Ishikawa (cell line): ENCODE data around the gene GRK5.

Experiments
- CEBPB ChIP-seq: IDR thresholded peaks from 2 replicates; pipeline ENCODE4 v1.6.1; 2012
- CREB1 ChIP-seq: IDR thresholded peaks from 2 replicates; pipeline ENCODE4 v1.6.1; 2012; ENCODE audit warnings: low read depth
- RAD21 ChIP-seq: IDR thresholded peaks from 2 replicates; pipeline ENCODE4 v1.6.1; 2012; ENCODE audit warnings: low read depth
- USF1 ChIP-seq: IDR thresholded peaks from 2 replicates; pipeline ENCODE4 v1.6.1; 2012

DNA sequence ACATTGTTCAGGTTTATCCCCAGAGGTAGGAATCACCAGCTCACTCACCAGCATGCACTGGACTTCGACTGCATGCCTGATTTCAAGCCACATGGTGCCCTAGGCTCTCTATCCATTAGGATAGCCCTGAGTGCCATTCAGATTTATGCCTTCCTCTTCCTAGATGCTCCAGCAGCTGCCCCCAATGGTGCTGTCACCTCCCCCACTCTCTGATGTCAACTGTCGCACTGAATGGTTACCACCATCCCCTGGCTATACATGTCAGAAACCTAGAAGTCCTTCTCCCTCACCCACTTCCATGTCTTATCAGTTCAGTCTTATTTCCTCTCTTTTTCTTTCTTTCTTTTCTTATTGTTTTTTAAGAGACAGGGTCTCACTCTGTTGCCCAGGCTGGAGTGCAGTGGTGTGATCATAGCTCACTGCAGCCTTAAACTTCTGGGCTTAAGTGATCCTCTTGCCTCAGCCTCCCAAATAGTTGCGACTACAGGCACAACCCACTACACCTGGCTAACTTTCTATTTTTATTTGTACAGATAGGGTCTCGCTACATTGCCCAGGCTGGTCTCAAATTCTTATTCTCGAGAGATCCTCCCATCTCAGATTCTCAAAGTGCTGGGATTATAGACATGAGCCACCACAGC, 44.8 kb upstream of the GRK5 start:
- TF ChIP-seq USF1: no peak
- TF ChIP-seq CEBPB: no peak
- no peak for TF ChIP-seq CREB1
- no peak for TF ChIP-seq RAD21
